Stimulated activated CD8-positive, alpha-beta memory T cell treated with anti-CD3 and anti-CD28 coated beads, Interleukin-4, amount 100 ng/mL, for 4 hours (primary cell): Measurements from ENCODE around the gene IL1RAPL2.

Source experiments
- DNase-seq, 2 donors: peaks; one replicate each; pipeline ENCODE4 v3.0.0-alpha.2; 2020; ENCODE audit warnings: low read depth in 2 of 2, low spot score in 1 of 2

The IL1RAPL2 gene

DNA sequence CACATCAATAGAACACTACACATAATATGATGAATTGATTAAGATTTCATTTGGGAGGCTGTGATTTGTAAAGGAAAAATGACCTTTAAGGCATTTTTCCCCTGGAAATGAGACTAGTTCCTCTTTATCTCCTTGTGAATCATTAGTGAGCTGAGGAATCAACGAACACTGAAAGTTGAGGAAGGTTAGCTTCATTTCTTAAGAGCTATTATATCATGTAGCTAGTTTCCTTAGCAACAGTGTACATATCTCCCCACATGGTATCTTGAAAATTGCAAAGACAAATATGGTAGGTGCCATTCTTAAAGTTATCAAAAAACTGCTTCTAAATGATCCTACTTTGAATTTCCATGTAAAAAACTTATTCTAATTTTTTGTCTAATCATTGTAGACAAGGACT, 1128.8 kb downstream of the IL1RAPL2 start:
- DNase-seq: no peak

DNA sequence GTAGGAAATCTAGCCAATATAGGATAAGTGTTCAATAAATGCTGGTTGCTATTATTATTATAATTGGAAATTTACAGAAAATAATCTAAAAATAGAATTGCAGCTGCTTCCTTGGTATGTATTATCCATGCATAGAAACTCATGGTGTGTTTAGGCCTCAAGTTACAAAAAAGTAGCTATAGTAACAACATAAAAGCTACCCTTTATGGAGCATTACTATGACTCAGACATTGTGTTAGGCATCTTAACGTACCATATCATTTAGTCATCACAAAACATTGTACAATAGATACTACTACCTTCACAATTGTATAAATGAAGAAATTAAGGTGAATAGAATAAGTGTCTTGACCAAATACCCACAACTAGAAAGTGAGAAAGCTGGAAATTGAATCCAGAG, 1129.5 kb downstream of the IL1RAPL2 start:
- no peak for DNase-seq

DNA sequence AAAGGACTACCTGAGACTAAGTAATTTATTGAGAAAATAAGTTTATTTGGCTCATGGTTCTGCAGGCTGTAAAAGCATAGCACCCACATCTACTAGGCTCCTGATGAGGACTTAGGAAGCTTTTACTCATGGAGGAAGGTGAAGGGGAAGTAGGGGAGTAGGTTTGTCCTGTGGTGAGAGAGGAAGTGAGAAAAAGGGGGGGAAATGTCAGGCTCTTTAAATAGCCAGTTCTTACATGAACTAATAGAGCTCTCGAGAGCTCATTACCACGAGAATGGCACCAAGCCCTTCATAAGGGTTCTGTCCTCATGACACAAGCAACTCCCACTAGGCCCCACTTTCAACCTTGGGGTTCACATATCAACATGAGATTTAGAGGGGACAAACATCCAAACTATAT, 1130.9 kb downstream of the IL1RAPL2 start:
- no peak for DNase-seq

DNA sequence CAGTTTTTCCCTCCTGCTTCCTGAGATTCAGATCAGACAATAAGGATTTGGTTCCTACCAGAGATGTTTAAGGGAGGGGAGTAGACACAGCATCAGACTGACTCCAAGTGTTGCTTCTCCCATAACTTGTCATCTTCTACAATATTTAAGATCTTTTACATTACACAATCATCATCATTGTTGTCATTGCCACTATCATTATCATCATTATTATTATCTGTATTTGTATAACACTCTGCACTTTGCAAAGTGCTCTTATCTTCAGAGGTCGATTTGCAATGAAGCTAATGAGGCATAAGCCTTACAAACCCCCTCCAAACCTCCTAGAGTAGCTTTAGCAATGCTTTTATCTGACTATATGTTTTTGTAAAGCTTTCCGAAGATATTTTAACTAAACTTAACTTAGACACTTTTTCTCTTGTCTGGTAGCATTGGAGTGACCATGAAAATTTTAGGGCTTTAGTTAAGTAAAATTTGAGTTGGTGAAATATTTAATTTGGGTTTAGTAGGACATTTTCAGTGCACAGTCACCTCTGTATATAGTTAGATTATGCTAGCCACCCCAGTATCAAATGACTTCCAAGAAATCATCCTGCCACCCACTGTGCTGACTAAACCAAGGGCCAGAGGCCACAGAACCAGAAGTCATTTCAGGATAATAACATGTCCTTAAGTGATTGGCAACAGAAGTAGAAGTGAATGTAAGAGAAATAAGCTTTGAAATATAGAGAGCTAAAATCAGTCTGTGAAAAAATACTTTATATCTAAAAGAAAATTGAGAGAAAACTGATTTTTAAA, 1132.2 kb downstream of the IL1RAPL2 start:
- DNase-seq: no peak

GRCh38 chrX:105700331-105700730, 1134.3 kb downstream of the IL1RAPL2 start:
- no peak for DNase-seq

- no peak for DNase-seq
Observed at GRCh38 chrX:105701310-105702052, 1135.5 kb downstream of the IL1RAPL2 start.

GRCh38 chrX:105703876-105704275, 1137.9 kb downstream of the IL1RAPL2 start:
- no peak for DNase-seq

- no peak for DNase-seq
Observed at GRCh38 chrX:105706041-105706440, 1140.0 kb downstream of the IL1RAPL2 start.

DNA sequence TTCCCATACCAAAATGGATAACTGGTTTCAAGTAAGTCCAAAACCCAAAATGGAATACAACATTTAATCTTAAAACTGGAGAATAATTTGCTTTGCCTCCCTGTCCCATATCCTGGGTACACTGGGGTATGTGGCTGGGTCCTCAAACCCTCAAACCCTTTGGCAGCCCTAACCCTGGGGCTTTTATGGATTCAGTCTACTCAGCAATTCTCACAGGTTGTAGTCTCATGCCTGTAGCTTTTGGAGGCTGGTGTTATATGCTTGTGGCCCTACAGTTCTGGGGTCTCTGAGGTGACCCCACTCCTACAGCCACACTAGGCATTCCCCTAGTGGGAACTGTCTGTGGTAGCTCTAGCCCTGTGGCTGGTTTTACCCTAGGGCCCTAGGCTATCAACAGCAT, 1145.8 kb downstream of the IL1RAPL2 start:
- DNase-seq: no peak

DNA sequence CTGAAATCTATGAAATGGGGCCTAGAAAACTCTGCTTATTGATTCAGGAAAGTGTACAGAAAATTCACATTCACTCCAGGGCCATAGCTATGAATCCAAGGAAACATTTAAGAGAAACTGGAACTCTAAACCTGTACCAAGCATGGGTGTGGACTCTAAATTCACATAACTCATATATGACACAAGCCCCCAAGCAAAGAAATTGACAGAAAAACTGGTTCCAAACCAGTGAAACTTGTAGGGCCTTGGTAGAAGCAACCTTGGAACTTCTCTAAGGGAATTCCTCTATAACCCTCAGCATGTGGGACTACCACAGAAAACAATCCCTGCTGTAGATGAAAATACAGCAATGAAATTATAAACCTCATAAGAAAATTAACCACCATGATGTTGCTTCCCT, 1149.7 kb downstream of the IL1RAPL2 start:
- no peak for DNase-seq

DNA sequence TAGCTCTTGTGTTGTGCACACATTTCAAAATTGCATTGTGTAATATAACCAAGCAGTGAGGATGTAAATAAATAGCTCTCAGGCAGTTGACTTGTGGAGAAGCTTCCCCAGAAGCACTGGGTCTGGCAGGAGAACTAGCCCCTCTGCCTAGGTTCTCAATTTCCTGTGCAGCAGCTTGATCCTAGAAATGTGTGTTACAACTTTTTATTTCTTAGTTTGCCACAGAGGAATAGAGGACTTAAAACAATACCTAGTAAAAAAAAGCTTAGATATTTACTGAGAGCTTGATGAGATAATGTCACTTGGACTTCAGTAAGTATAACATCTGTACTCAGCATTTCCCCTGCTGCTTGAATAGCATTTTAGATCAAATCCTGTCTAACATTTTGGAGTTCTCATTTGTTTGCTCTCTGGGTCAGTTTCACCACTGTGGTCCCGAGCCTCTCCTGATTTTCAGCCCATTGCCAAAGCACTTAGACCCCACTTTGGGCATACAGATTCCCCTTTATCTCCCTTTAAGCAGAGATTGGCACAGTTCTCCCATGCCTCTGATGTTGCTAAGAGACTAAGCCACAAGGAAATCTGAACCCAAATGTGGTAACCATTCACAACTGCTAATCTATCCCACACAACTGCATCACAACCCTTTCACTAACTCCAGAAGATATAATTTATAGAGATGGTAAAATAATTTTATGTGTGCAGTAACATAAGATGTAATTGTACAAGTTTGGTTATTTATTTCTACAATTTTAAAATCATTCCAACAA, 1158.2 kb downstream of the IL1RAPL2 start:
- DNase-seq: no peak

DNA sequence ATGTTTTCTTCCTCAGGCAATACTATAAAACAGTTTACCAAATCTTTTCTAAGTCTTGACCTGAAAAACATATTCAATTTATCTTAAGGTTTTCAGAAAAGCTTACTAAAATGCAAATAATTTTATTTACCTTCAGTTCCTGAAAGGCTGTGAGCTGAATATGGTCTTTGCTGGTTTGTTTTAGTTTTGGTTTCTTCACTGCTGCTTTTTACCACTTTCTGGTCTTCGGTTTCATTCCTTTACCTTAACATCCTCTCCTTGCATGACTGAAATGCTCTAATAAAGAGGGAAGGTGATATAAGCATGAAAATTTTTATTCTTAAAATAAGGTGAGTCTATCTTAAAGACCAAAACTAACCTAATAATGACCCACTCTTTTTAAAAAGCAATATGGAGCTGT, 1159.2 kb downstream of the IL1RAPL2 start:
- DNase-seq: no peak

DNA sequence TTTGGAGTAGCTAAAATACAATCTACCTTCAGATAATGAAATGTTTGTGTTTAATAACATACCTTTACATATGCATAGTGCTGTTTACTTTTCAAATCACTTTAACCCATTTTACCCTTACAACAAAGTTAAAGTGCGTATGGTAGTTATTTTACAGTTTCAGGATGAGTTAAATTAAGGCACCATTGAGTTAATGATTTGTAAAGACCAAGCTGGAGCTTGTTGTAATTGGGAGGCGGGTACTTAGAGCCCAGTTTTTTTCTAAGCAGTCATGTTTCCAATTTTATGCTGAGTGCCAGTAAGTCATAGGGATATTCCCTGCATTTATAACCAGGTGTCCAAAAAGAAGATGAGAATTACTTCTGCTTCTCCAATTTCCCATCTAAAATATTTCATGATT, 1172.2 kb downstream of the IL1RAPL2 start:
- DNase-seq: no peak

- DNase-seq: no peak
Observed at GRCh38 chrX:105744291-105744690, 1178.3 kb downstream of the IL1RAPL2 start.

- no peak for DNase-seq
Observed at GRCh38 chrX:105744946-105745345, 1178.9 kb downstream of the IL1RAPL2 start.

- no peak for DNase-seq
Observed at GRCh38 chrX:105745863-105746262, 1179.9 kb downstream of the IL1RAPL2 start.

DNA sequence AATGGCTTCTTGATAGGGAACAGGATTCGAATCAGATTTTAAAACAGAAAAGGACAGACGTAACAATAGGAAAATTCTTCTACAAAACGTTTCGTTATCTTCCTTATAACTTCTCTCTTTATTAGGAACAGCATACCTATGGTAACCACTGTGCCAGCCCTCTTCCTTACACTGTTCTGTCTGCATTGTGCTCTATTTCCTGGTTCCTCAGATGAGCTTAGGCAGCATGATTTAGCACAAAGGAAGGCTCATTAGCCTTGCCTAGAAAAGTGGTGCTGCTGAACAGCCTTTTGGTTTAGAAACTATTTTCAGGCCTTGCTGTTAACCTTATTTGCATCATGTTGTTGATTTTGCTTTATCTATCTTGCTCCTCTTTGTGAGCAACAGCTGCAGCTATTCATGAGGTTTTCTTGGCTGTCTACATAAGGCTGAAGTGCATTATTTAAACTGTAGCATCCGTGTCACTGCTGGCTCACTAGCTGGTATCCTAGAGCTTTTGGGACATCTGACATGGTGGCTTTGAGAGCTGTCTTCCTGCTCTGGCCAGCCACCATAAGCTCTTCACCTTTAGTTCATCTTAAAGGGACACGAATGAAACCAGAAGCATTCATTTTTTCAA, 1186.4 kb downstream of the IL1RAPL2 start:
- no peak for DNase-seq

- no peak for DNase-seq
Observed at GRCh38 chrX:105753411-105753810, 1187.4 kb downstream of the IL1RAPL2 start.

GRCh38 chrX:105754286-105754964, 1188.4 kb downstream of the IL1RAPL2 start:
- DNase-seq: no peak

DNA sequence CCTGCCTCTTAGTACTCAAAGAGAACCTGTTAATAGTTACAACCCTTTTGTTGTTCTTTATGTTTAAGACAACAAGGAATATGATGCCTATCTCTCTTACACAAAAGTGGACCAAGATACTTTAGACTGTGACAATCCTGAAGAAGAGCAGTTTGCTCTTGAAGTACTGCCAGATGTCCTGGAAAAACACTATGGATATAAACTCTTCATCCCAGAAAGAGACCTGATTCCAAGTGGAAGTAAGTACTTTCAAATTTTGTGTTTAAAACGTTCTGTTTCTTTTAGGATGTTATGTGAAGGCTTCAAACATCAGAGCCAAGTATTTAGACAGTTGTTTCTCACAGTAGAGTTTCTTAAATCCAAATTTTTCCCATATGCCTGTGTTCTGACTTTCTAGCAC, 1189.1 kb downstream of the IL1RAPL2 start:
- DNase-seq: no peak

DNA sequence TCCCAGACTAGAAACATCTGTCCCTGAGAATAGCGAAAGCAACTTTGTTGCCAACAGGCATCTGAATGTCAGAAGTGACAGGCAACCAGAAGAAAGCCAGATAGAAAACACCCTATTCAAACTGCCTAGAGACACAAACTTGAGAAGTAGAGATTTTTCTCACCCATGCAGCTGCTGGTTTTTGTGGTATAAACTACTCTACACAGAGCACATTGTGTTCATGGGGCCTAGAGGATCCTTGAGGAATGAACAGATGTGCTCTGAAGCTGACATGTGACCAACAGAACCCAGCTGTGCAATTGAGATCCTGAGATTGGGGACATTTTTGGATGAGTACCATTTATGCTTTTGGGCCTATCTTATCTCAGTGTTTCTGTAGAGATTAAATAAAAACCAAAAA, 1192.8 kb downstream of the IL1RAPL2 start:
- no peak for DNase-seq
